Stimulated activated CD8-positive, alpha-beta memory T cell treated with anti-CD3 and anti-CD28 coated beads, Interleukin-2, amount 100 ng/mL, for 1 hour (primary cell): Measurements from ENCODE around the gene PCSK1N.

ENCODE experiments used
- DNase-seq, 2 donors: peaks; one replicate each; pipeline ENCODE4 v3.0.0-alpha.2; 2020; ENCODE audit warnings: low read depth in 2 of 2

Gene PCSK1N

DNA sequence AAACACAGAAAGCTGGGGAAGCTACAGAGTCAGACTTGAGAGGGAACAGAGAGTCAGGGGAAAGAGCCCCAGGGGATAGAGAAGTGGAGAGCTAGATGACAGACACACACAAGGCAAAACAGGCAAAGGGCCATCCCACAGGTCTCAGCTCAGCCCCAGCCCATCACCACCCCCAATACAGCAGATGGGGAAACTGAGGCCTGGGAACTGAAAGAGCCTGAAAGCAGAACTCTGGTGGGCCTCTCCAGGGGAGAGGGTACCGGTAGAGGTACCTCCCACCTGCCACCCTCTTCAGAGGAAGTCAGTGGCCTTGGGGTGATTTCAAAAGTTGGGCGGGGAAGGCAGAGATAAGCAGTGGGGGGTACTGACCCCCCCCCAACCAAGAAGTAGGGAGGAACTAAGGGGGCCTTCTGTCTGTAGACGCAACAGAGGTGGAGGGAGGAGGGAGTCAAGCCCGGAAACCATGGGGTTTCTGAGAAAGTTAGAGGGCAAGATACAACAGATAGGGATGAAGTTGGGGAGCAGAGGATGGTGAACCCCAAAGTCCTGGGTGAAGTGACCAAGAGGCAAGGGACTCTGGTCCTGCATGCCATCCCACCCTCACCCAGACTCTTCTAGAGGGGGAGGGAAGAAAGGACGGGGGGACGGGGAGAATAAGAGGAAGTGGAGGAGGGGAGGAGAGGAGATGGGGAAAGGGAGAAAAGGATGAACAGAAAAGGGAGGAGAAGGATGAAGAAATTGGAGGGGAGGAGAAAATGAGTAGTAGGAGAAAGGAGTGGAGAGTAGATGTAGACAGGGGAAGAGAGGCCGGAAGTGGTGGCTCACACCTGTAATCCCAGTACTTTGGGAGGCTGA is 45.8 kb downstream of the PCSK1N start:
- DNase-seq, result no peak

GRCh38 chrX:48787505-48788443 is 47.6 kb downstream of the PCSK1N start:
- DNase-seq, result no peak

- DNase-seq, result no peak
Observed at GRCh38 chrX:48786825-48787504, 48.4 kb downstream of the PCSK1N start.

- no peak for DNase-seq
Observed at GRCh38 chrX:48786341-48786800, 49.0 kb downstream of the PCSK1N start, which contains the start of gene GATA1. GATA1 (plus strand) TSS chrX:48786590; CDS start chrX:48791110, 4,520 bp downstream.

DNA sequence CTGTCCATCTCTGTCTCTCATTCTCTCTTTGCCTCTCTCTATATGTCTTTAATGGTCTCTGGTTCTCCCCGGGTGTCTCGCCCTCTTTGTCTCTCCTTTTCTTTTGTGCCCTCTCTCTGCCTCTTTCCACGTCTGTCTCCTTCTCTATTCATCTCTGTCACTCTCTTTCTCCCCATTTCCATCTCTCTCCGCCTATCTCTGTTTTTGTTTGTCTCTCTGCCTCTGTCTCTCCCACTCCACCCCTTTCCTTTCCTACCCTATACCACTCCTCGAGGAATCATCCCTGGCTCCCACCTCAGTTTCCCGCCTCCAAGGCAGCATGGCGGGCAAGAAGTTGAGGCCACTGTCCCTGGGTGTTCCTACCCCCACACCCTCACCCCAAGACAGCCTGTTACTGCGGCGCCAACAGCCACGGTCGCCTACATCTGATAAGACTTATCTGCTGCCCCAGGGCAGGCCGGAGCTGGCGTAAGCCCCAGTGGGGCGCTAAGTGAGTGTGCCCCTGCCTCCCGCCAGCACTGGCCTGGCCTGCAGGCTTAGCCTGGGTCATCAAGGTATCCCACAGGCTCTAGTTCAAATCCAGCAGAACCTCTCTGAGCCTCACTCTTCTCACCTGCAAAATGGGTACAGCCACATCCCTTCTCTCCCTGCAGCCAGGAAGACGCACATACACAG is 49.7 kb downstream of the PCSK1N start:
- DNase-seq, result no peak

DNA sequence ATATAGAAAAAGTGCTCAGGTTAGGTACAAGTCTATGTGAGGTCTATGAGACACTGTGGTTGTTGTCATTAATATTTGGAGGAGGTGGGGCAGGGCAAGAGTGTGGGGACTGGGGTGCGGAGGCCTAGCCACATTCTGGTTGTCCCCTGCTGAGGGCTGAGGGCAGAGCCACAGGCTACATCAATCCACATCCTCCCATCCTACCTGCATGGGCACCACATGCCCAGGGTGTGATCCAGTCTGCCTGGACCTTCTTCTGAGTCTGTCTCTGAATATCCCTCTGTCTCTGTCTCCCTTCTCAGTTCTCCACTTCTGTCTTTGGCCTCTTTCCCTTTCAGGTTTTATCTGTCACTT is 50.2 kb downstream of the PCSK1N start:
- no peak for DNase-seq

DNA sequence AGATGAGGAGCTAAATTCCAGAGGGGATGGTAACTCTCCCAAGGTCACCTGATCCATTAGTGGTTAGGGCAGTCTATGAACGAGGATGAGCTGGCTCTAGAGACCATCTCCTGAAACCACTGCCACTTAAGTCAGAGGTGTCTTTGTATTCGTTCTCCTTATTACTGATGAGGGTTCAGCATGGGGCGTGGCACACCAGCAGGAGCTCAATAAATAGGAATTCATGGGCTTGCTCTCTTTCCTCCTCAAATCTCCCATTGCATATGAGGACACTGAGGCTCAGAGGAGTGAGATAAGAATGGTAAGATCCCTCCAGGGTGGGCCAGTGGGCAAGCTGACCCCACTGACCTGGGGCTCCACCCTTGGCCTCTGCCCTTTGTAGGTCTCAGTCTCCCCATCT is 50.7 kb downstream of the PCSK1N start:
- no peak for DNase-seq

DNA sequence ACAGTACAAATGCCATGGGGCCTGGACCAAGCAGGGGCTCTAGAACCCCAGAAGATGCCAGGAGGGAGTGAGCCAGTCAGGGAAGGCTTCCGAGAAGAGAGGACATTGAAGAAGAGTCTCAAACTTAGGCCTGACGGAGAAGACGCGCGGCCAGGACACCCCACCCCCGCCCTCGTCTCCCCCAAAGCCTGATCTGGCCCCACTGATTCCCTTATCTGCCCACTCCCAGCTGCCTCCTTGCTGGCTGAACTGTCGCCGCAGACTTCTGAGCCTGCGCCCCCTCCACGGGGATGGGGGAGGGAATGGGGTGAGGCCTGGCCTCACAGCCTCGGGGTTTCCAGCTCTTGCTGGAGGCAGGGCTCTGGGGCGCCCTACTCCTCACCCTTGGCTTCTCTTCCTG is 52.6 kb downstream of the PCSK1N start:
- no peak for DNase-seq

- DNase-seq, result no peak
Observed at GRCh38 chrX:48782216-48782615, 53.2 kb downstream of the PCSK1N start.

GRCh38 chrX:48781705-48782104 is 53.7 kb downstream of the PCSK1N start:
- DNase-seq, result no peak
